Limb (tissue), 2 donors: ENCODE results near the gene VCL.
"Not testable (repeated sequence)": the region's sequence is repeated elsewhere in the genome, so short reads cannot be mapped to it uniquely, and the experiment has no call there.

Source experiments
- DNase-seq, 2 donors: peaks; one replicate each; pipeline ENCODE4 v3.0.0-alpha.2; 2016; ENCODE audit errors: extremely low spot score in 2 of 2

The VCL gene

DNA sequence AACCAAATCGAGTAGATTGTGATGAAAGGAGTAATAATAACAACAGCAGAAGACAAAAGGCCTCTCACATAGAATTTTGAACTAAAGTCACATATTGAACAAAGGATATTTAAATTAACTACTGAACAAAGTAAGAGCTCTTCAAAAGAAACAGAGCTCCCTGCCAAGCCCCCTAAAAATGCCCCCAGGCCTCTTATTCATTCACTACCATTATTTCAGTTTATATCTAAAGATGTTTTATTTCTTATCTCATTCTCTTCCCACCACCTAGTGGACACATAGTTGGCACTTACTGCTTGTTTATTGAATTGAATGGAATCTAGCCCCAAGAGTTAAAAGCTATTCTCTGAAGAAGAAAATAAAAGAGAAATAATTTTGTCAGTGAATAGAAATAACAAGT lies 37.4 kb downstream of the VCL start:
- no peak for DNase-seq

DNA sequence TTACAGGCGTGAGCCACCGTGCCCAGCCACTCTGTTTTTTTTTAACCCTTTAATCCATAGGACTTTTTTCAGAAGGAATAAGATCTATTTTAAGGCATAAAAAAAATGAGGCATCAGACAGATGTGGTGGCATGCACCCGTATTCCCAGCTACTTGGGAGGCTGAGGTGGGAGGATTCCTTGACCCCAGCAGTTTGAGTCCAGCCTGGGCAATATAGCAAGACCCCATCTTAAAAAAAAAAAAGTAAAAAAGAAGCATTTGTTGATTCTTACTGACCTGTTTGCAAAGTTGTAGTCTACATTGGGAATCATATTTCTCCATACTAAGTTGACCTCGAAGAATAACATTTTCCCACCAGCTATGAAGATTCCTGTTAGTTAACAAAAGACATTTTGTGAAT lies 38.6 kb downstream of the VCL start:
- no peak for DNase-seq

DNA sequence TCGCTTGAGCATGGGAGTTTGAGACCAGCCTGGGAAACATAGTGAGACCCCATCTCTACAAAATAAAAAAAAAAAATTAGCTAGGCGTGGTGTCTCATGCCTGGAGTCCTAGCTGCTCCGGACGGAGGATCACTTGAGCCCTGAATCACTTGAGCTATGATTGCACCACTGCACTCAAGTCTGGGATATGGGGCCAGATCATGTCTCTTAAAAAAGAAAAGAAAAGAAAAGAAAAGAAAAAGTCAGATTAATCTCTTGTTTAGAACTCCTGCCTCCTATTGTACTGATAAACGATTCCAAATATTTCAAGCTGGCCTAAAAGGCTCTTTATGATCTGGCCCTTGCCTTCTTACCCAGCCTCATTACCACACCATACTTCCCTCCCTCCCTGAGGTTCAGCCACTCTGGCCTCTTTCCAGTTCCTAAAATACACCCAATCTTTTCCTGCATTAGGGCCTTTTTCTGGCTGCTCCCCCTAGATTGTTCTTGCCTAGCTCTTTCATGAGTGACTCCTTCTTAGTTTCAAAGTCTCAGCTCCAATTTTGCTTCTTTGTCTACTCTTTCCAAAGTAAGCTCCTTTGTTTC lies 41.7 kb downstream of the VCL start:
- peak in 1 of 2 donors; percentile 27 for DNase-seq

DNA sequence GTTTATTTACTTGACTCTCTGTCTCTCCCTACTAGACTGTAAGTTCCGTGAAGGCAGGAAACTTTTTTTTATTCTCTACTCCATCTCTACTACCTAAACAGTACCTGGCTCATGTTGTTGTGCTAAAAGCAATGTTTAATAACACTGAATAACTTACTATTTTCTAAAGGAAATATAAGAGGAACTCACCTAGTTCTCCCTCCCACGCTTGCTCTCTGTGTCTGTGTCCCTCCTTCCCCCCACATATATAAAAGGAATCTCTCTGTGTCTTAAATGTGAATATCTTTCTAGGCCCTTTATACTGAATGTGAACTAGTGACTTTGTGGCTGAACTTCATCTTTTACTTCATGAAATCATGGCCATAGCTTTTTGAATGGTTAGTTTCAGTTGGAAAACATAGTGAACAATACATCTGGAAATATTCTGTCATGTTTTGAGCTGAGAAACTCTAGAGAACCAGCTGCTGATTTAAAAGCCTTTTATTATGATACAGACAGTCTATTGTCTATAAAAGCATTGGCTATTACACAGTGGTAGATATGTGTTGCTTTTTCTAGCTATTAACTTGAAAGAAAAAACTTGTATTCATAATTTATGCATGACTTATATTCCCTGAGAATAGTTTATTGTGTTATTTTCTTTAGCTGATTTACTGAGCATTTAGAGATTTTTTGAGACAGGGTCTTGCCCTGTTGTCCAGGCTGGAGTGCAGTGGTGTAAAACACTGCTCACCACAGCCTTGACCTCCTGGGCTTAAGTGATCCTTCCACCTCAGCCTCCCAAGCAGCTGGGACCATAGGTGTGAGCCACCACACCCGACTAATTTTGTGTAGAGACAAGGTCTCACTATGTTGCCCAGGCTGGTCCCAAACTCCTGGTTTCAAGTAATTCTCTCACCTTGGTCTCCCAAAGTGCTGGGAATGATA lies 42.5 kb downstream of the VCL start:
- DNase-seq = peak in 1 of 2 donors; percentile 53

DNA sequence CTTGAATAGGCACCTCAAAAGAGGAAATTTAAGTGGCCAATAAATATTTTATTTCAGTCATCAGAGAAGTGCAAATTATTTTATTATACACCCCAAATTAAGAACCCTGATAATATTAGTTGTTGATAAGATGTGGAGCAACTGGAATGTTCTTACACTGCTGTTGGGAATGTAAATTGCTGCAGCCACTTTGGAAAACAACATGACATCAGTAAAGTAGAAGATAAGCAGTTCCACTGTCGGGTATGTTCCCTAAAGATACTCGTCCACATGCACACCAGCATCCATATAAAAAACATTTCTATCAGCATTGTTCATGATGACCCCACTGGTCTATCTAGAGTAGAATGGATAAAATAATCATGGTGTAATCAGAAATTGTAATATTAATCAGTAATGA lies 46.5 kb downstream of the VCL start:
- DNase-seq = no peak

DNA sequence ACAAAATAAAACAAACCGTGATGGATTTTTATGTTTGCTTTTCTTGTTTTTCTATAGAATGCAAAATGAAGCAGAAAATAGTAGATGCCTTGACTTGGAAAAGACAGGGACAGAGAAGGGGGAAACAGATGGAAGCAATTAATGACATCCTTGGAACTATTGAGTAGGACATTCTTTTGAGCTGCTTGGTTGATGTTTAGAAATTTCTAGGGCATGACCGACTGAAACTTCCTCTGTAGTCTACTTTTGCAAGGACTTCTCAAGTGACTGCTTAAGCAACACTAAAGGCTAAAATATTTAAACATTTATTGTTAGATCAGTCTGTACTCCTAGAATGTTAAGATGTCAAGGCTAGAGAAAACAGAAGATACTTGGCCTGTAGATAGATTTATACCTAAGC lies 49.4 kb downstream of the VCL start:
- DNase-seq = peak in 1 of 2 donors; percentile 26

DNA sequence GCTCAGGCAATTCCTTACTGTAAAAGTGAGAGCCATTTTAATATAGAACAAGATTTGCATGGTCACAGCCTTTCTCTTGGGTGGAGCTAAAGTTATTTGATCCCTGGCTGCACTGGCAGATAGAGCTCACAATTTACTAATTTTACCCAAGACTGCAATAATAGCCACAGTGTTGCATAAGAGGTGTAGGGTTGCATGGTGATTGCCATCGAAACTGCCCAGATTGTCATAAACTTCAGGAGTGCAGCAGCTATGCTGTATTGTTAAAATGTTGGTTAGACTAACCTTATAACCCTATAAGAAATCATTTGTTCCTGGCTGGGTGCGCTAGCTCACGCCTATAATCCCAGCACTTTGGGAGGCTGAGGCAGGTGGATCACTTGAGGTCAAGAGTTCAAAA lies 50.0 kb downstream of the VCL start:
- DNase-seq = no peak

DNA sequence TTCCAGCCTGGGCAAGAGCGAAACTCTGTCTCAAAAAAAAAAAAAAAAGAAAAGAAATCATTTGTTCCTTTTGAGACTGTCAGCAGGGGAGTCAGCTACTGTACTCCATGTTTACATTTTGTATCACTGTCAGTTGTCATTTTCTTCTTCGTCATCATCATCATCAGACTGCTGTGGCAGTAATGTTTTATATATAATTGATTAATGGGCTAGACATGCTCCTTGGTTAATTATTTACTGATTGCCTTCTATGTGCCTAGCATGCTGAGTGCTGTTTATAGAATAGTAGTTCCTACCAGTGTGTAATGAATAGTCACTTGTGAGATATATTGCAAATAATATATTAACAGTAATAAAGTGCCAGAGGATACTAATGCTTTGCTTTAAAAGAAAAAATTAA lies 50.5 kb downstream of the VCL start:
- no peak for DNase-seq

DNA sequence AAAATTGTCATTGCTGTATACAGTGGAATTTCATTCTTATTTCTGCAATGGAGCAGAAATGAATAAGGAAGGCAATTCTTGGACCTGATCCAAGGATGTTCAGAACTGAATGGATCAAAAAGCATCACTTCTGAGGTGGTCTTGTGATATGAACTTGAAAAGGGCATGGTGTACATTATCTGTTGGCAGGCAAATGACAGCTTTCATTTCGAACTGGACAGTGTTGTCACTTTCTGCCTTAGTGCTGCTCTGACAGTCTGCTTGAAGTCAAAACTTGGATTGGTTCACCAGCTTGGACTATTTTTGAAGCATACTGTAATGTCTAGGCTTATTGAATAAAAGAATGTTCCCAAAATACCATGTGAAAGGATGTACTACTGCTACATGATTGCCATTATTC lies 52.0 kb downstream of the VCL start:
- no peak for DNase-seq

DNA sequence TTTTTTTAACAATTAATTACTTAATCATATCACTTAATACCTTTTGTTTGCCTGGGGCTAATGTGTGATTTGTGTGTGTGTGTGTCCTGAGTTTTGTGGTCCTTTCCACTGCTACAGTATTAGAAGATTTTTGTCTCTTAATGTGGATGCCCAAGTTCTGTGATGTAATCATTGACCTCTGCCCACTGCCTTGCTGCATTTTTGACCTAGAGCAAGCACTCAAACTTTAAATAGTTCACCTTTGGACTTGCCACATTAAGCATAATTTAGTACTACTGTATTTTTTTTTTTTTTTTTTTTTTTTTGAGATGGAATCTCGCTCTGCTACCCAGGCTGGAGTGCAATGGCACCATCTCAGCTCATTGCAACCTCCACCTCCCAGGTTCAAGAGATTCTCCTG lies 52.7 kb downstream of the VCL start:
- DNase-seq = no peak

DNA sequence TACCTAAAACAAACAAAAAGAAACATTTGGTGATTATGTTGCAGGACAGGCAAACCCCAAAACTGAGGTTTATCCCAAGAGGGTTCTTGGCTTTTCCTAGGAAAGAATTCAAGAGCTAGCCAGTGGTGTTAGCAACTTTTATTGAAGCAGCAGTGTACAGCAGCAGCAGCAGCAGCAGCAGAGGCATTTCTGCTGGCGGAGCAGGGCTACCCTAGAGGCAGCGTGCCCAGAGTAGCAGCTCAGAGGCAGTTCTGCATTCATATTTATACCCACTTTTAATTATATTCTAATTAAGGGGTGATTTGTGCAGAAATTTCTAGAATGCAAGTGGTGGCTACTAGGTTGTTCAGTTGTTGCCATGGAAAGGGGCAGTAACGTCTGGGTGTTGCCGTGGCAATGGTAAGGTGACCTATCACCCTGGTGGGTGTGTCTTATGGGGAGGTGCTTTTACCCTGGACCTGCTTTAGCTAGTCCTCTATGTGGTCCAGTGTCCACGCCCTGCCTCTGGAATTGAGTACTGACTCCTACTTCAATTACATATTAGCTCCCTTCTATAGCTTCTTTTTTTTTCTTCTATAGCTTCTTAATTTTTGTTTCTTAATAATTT lies 53.9 kb downstream of the VCL start:
- no peak for DNase-seq

DNA sequence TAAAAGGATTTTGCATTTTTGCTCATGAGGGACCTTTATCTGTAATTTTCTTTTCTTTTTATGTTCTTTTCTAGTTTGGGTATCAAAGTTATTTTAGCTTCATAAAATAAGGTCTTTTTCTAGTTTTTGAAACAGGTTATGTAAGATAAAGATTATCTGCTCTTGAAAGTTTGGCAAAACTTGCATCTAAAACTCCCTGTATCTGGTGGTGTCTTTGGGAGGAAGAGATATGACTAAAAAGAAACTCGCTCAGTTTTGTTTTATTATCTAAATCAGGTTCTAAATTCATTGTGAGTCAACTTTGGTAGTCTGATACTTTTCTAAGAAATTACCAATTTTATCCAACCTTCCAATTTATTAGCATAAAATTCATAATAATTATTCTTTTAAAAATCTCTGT lies 55.1 kb downstream of the VCL start:
- no peak for DNase-seq

DNA sequence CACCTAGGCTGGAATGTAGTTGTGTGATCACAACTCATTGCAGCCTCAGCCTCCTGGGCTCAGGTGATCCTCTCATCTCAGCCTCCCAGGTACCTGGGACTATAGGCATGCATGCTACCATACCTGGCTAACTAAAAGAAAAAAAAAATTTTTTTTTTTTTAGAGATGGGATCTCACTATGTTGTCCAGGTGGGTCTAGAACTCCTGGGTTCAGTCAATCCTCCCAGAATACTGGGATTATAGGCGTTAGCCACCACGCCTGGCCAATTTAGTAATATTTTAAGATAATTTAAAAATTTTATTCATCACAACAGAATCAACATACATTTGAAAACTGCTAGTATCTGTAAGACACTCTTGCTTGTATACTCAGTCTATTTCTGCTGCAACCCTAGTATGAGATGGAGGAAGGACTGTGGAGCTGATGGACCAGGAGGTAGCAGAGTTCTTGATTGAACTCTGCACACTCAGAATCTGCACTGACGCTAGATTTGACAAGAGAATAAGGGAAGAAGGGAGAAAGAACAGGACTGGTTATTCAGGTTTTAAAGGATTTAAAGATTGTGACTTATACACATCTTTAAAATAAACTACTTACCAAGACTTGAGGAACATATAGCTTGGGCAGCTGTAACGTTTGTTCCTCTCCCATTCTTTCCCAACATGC lies 57.6 kb downstream of the VCL start:
- no peak for DNase-seq

DNA sequence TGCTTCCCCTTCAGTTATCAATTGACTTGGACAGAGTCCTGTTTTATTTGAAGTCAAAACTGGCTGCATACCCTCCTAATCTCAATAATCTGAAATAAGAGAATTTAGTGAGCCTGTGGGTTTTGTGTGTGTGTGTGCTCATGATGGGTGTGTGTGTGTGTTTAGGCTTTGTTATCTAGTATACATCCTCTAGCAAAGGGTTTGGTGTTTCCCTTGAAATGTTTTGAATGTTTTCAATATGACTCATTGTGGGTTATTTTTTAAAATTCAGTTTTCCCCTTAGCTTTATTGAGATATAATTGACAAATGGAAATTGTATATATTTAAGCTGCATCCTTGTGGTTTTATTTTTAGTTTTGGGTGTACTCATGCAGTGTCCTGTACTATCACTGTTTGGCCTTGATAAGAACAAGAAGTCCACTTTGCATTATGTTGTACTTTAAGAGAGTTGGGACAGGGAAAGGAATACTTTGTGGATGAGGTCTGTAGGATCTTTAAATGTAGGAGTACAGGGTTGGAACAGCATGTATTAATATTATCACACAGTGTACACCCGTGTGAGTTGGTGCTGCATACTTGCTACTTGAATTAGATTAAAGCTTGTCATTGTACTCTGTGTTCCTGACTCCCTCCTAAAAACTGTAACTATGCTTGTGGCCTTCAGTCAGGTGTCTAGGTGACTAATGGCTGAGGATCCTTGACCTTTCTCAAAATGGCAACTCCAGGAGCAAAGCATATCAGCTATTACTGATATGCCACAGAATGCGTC lies 58.3 kb downstream of the VCL start:
- DNase-seq = no peak

DNA sequence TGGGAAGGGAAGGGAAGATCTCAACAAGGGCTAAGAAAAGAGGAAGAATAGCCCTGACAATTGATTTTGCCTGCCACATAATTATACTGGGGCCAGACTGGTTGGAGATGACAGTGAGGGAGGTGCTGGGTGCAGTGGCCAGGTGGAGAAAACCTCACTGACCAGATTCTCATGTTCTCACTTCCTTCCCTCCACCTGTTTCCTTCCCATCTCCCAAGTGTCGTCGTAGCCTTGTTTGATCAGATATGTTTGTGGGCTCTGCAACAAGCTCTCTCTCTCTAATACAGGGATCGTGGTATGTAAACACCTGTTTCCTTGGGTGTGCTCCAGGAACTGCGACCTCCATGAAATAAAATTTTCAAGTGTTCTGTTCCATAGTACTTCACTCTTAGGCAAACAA lies 60.2 kb downstream of the VCL start:
- no peak for DNase-seq

DNA sequence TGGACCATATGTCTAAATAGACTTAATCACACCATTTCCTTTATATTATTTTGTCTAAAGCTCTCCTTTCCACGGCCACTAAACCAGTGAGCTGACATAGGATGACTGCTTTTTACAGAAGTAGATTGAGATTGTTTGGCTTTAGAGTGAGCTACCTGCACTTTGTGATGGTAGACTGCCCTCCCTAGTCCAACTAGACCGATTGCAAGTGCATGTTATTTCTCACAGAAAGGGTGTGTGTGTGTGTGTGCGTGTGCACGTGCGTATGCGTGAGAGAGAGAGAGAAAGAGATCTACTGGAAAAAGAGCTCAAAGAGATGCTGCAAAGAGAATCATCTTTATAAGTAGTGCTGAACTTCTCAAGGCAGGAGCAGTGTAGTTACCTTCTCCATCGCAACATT lies 60.7 kb downstream of the VCL start:
- no peak for DNase-seq

DNA sequence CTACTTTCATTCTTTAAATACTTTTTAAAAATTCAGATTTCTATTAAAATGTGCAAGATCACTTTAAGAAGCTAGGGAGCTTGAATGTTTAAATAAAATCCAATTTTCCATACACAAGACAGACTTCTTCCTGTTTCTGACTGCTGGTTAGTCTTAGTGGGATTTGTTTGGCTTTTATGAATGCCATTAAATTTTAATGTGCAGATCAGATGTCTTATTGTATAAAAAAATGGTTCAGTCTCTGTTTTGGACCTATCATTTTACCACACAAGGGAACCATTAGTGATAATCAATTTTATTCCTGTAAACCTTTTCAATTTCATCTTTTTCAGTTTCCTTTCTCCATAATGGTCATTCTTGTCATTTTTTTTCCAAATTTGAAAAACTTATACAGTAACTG lies 63.2 kb downstream of the VCL start:
- DNase-seq = peak in 1 of 2 donors; percentile 71

DNA sequence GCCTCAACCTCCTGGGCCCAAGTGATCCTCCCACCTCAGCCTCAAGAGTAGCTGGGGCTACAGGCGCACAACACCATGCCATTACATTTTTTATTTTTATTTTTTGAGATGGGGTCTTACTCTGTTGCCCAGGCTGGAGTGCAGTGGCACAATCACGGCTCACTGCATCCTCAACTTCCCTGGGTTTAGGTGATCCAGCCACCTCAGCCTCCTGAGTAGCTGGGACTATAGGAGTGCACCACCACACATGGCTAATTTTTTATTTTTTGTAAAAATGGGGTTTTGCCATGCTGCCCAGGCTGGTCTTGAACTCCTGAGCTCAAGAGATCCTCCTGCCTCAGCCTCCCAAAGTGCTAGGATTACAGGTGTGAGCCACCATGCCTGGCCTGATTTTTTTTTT lies 64.1 kb downstream of the VCL start:
- DNase-seq = not testable (repeated sequence)

DNA sequence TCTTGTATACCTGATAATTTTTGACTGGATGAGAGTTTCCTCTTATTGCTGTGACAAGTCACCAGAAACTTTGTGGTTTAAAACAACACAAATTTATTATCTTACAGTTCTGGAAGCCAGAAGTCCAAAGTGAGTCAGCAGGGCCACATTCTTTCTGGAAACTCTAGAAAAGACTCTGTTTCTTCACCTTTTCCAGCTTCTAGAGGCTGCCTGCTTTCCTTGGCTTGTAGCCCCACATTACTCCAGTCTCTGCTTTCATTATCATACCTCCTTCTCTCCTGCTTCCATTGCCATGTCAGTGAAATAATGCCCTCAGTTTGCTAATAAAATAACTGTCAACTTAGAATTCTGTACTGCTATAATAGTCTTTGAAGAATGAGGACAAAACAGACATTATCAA lies 65.3 kb downstream of the VCL start:
- no peak for DNase-seq

DNA sequence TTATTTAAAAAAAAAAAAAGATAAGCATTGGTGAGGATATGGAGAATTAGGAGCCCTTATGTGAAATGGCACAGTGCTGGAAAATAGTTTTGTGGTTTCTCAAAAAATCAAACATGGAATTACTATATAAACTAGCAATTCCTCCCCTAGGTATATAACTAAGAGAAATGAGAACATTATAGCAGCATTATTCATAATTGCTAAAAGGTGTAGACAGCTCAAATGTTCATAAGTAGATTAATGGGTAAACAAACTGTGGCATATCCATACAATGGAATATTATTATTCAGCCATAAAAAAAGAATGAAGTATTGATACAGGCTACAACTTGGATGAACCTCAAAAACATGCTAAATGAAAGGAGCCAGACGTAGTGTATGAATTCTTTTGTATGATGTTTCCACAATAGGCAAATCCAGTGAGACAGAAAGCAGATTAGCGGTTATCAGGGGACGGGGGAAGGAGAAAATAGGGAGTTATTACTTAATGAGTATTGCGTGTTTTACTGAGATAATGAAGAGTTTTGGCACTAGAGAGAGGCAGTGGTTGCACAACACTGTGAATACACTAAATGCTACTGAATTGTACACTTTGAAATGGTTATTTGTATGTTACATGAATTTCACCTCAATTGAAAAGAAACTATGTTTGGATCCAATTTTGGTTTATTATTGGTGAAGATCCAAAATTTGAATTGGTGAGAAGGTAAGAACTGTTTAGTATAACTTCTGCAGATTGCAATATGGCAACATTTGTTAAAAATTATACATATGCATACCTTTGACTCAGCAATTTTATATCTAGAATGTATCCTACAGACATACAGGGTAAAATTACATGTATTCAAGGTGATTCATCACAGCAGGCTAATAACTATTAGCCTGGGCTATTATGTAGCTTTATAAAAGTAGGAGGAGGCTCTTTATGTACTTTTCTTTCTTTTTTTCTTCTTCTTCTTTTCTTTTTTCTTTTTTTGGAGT lies 69.7 kb downstream of the VCL start:
- DNase-seq = no peak
